GM12874 (cell line): Measurements from ENCODE around the gene PSEN2.

Experiments used
- CTCF ChIP-seq: IDR thresholded peaks from 2 replicates; pipeline ENCODE4 v1.5.1; 2011; ENCODE audit warnings: low read depth, mild to moderate bottlenecking, control low read depth, low read length, moderate library complexity; ENCODE audit not compliant: insufficient read depth

The PSEN2 gene

GRCh38 chr1:226898246-226898645 lies 27.8 kb downstream of the PSEN2 start:
- TF ChIP-seq CTCF = no peak

- TF ChIP-seq CTCF = no peak
These were observed 31.0 kb downstream of the PSEN2 start for GRCh38 chr1:226901421-226901820.

GRCh38 chr1:226902601-226903000 lies 32.2 kb downstream of the PSEN2 start:
- TF ChIP-seq CTCF = no peak

GRCh38 chr1:226903819-226904716 lies 33.7 kb downstream of the PSEN2 start:
- TF ChIP-seq CTCF = no peak

- TF ChIP-seq CTCF = no peak
These were observed 34.4 kb downstream of the PSEN2 start for GRCh38 chr1:226904772-226905171.

- no peak for TF ChIP-seq CTCF
These were observed 38.0 kb downstream of the PSEN2 start for GRCh38 chr1:226908419-226908818.

GRCh38 chr1:226908913-226909312 lies 38.5 kb downstream of the PSEN2 start:
- TF ChIP-seq CTCF = no peak
